Heart left ventricle (tissue), 16 donors: Measurements from ENCODE around the gene NAA25. TPM values are rescaled to one million over a fixed set of nuclear protein-coding genes. Genes with fewer than 3 reads are reported as not detected.
A peak's percentile ranks its signal among the peaks of the same experiment; 100 is the strongest.

Source experiments
- ATAC-seq, 4 donors: fragments of 200-7000 bp; cut with Tn5 transposase; one replicate each; pipeline ENCODE4 v1.9.1; 2020 to 2022; ENCODE audit warnings: moderate library complexity in 4 of 4, mild to moderate bottlenecking in 3 of 4, moderate number of reproducible peaks in 1 of 4
- DNase-seq, 5 donors: peaks; one replicate each; pipeline ENCODE4 v3.0.0-alpha.2; 2020
- H3K27ac ChIP-seq, 12 donors: fragments of 200-600 bp; sonication (generic) in 4 of 12; one replicate each; pipeline versions ENCODE4 v1.5.0 to v1.8.0; 2016 to 2022; ENCODE audit warnings: mild to moderate bottlenecking in 2 of 12
- H3K27me3 ChIP-seq, 9 donors: fragments of 200-600 bp; sonication (generic) in 2 of 9; one replicate each; pipeline versions ENCODE4 v1.5.1 to v1.8.0; 2016 to 2022; ENCODE audit warnings: mild to moderate bottlenecking in 3 of 9
- H3K36me3 ChIP-seq, 9 donors: fragments of 200-600 bp; sonication (generic) in 2 of 9; one replicate each; pipeline versions ENCODE4 v1.5.0 to v1.8.0; 2018 to 2022; ENCODE audit warnings: mild to moderate bottlenecking in 2 of 9
- H3K4me1 ChIP-seq, 12 donors: fragments of 200-600 bp; sonication (generic) in 4 of 12; one replicate each; pipeline versions ENCODE4 v1.5.0 to v1.8.0; 2016 to 2022; ENCODE audit warnings: mild to moderate bottlenecking in 3 of 12
- H3K4me3 ChIP-seq, 12 donors: fragments of 200-600 bp; sonication (generic) in 4 of 12; one replicate each; pipeline versions ENCODE4 v1.5.0 to v1.8.0; 2017 to 2022; ENCODE audit warnings: mild to moderate bottlenecking in 9 of 12, moderate library complexity in 4 of 12
- H3K9me3 ChIP-seq, 12 donors: fragments of 200-600 bp; sonication (generic) in 4 of 12; one replicate each; pipeline versions ENCODE4 v1.5.0 to v1.8.0; 2016 to 2022; ENCODE audit warnings: mild to moderate bottlenecking in 1 of 12
- CTCF ChIP-seq, 12 donors: fragments of 200-600 bp; sonication (generic) in 4 of 12; IDR thresholded peaks; one replicate each; pipeline versions ENCODE4 v1.5.0 to v1.8.0; 2018 to 2022; ENCODE audit warnings: antibody characterized with exemption in 12 of 12, mild to moderate bottlenecking in 5 of 12
- POLR2A ChIP-seq, 2 donors: fragments of 450-650 bp; IDR thresholded peaks; one replicate each; pipeline ENCODE4 v1.6.1; 2017; ENCODE audit warnings: antibody characterized with exemption in 2 of 2, mild to moderate bottlenecking in 2 of 2, moderate library complexity in 2 of 2
- WGBS, 4 donors: extraction: QIAGEN DNeasy Blood & Tissue Kit in 2 of 4; methylation state at CpG; one replicate each; pipeline versions ENCODE4 v1.1.5 to v1.1.7; 2013 to 2018; 5-methylcytosine and 5-hydroxymethylcytosine counted together
- intact Hi-C, 10 donors: fragments of 100-400 bp; cut with DNase I; formaldehyde crosslinking; loops; one replicate each; pipeline versions ENCODE4 v1.11.1 to v1.14.2; 2022
- polyA plus RNA-seq, 2 donors: library from polyadenylated mRNA; stranded (reverse); fragments of 200-250 nt; gene quantifications; one replicate each; pipeline ENCODE4 v1.2.3, GENCODE V29; 2013
- total RNA-seq, 9 donors: library from RNA; depleted of rRNA in 2 of 9; stranded (reverse); fragments of >200 nt in 2 of 9; fragmentation: NEBNext Ultra II Directional in 3 of 9; extraction: Animal tissue kit (Norgen Biotek cat#: 25700) in 3 of 9; gene quantifications; one replicate each; pipeline versions ENCODE4 v1.1.0 to v1.2.4, GENCODE V29; 2016 to 2023
- donor health status: ischemic (EF 13 %, LVEDD 7.1; RV severe dilation, severe dysfunction).
- donor health status: healthy with polysubstance abuse.
- donor health status: DM: no; HTN: yes; CAD: no.
- donor health status: DM: no; HTN: no; CAD: no.
- donor health status: ischemic (EF 25% LVEDD 6.9; RV normal size, moderate dysfunction).
- donor health status: ischemic (EF 25% LVEDD 5.7; RV mildly dilated, moderate dysfunction).
- donor health status: healthy.
- donor health status: DM: yes; HTN: yes; CAD: no.
- donor health status: ischemic (EF 35%, LVEDD 5.7; RV mildly dilated, moderate dysfunction).
- donor health status: nonischemic (EF 11% LVEDD 7.7; RV severe dilation, severe dysfunction).
- donor health status: DM: yes; HTN: yes; CAD: no.
- donor health status: PGD.
- donor health status: ischemic (EF 29% LVEDD 5.4; RV normal size, mild dysfunction).
- donor health status: nonischemic (EF 23%, LVEDD 6.1; RV moderate dilation, normal function).

The NAA25 gene
- total and polyA plus RNA-seq, 11 donors = 5.0 to 25.9 (median 14.4) TPM

GRCh38 chr12:112087055-112087850, 21.3 kb downstream of the NAA25 start:
- H3K27ac ChIP-seq = no peak overlapping the region
- no peaks in the 10 kb centered on the region for H3K9me3 ChIP-seq
- H3K4me1 ChIP-seq = peaks cover 0 to 12% (median 0%) of the 10 kb centered on the region in 12 donors
- TF ChIP-seq POLR2A (IDR thresholded peaks at IDR 0.05) (no peak), CTCF (IDR thresholded peaks at IDR 0.05) (no peak)
- peaks cover 2 to 96% (median 81%) of the 10 kb centered on the region in 9 donors for H3K36me3 ChIP-seq
- 95 to 99% (median 98%) methylated on average over 2 of the region's 2 CpGs for WGBS, 4 donors
- no peak for ATAC-seq
- intact Hi-C loops = no loop called here
- no peaks in the 10 kb centered on the region for H3K27me3 ChIP-seq
- H3K4me3 ChIP-seq = no peak overlapping the region
- no peak for DNase-seq

- H3K4me1 ChIP-seq = peaks cover 0 to 9% (median 0%) of the 10 kb centered on the region in 12 donors
- ATAC-seq (no peak), DNase-seq (no peak)
- no peak for TF ChIP-seq CTCF (IDR thresholded peaks at IDR 0.05)
- no peak for TF ChIP-seq POLR2A (IDR thresholded peaks at IDR 0.05)
- no peaks in the 10 kb centered on the region for H3K27me3 ChIP-seq
- peaks cover 0 to 100% (median 100%) of the 10 kb centered on the region in 9 donors for H3K36me3 ChIP-seq
- intact Hi-C loops = loop anchor here in 1 of 10 donors (10.0 kb wide), 1 partner anchor 178 kb away; no protein-coding TSS in a partner anchor
- no peaks in the 10 kb centered on the region for H3K9me3 ChIP-seq
- 66 to 73% (median 72%) methylated on average over 2 of the region's 2 CpGs for WGBS, 4 donors
- H3K4me3 ChIP-seq = no peak overlapping the region
- H3K27ac ChIP-seq = peak overlapping the region in 1 of 12 donors; percentile 6
These were observed 42.0 kb downstream of the NAA25 start for GRCh38 chr12:112066566-112066965.

GRCh38 chr12:112063273-112063672, 45.3 kb downstream of the NAA25 start:
- Histone ChIP-seq H3K4me3 (no peak overlapping the region), H3K27ac (no peak overlapping the region), H3K27me3 (no peaks in the 10 kb centered on the region), H3K9me3 (no peaks in the 10 kb centered on the region), H3K4me1 (peaks cover 0 to 9% (median 0%) of the 10 kb centered on the region in 12 donors), H3K36me3 (peaks cover 0 to 100% (median 100%) of the 10 kb centered on the region in 9 donors)
- TF ChIP-seq CTCF (IDR thresholded peaks at IDR 0.05) (no peak), POLR2A (IDR thresholded peaks at IDR 0.05) (no peak)
- WGBS, 4 donors = 96 to 99% (median 98%) methylated on average over 2 of the region's 2 CpGs
- DNase-seq (no peak), ATAC-seq (no peak)
- intact Hi-C loops = loop anchor here in 1 of 10 donors (10.0 kb wide), 1 partner anchor 182 kb away; no protein-coding TSS in a partner anchor

- no peak overlapping the region for H3K4me3 ChIP-seq
- TF ChIP-seq CTCF (IDR thresholded peaks at IDR 0.05) = no peak
- TF ChIP-seq POLR2A (IDR thresholded peaks at IDR 0.05) = no peak
- 91 to 97% (median 93%) methylated on average over 2 of the region's 2 CpGs for WGBS, 4 donors
- H3K9me3 ChIP-seq = no peaks in the 10 kb centered on the region
- DNase-seq (no peak), ATAC-seq (no peak)
- peaks cover 0 to 4% (median 0%) of the 10 kb centered on the region in 12 donors for H3K4me1 ChIP-seq
- intact Hi-C loops = loop anchor here in 1 of 10 donors (10.0 kb wide), 1 partner anchor 184 kb away; no protein-coding TSS in a partner anchor
- no peaks in the 10 kb centered on the region for H3K27me3 ChIP-seq
- H3K27ac ChIP-seq = no peak overlapping the region
- H3K36me3 ChIP-seq = peaks cover 0 to 100% (median 100%) of the 10 kb centered on the region in 9 donors
These were observed 47.4 kb downstream of the NAA25 start for GRCh38 chr12:112061137-112061536.
